NCI-H1105 (cell line): ENCODE measurements around the gene GSX2.
"Not testable (repeated sequence)": the region's sequence is repeated elsewhere in the genome, so short reads cannot be mapped to it uniquely, and the experiment has no call there.

Experiments used
- DNase-seq: peaks from one replicate; lab custom pipeline; 2025; lab: John Stamatoyannopoulos, UW

Gene GSX2

GRCh38 chr4:54103190-54103574 lies 3.2 kb downstream of the GSX2 start:
- DNase-seq, result no peak

- no peak for DNase-seq
These were observed 4.9 kb downstream of the GSX2 start for GRCh38 chr4:54104907-54105306.

GRCh38 chr4:54107951-54108748 lies 8.2 kb downstream of the GSX2 start:
- DNase-seq, result no peak

GRCh38 chr4:54109241-54110018 lies 9.5 kb downstream of the GSX2 start:
- DNase-seq, result no peak

GRCh38 chr4:54110019-54110416 lies 10.1 kb downstream of the GSX2 start:
- DNase-seq, result no peak

- not testable (repeated sequence) for DNase-seq
These were observed 13.2 kb downstream of the GSX2 start for GRCh38 chr4:54113206-54113605.

GRCh38 chr4:54116246-54116645 lies 16.3 kb downstream of the GSX2 start:
- not testable (repeated sequence) for DNase-seq

- DNase-seq, result no peak
These were observed 19.1 kb downstream of the GSX2 start for GRCh38 chr4:54118850-54119589.

- no peak for DNase-seq
These were observed 20.6 kb downstream of the GSX2 start for GRCh38 chr4:54120518-54120917.

- no peak for DNase-seq
These were observed 27.7 kb downstream of the GSX2 start for GRCh38 chr4:54127660-54128059.

- not testable (repeated sequence) for DNase-seq
These were observed 28.7 kb downstream of the GSX2 start for GRCh38 chr4:54128694-54129093.

- DNase-seq, result no peak
These were observed 39.4 kb downstream of the GSX2 start for GRCh38 chr4:54139332-54139731.

- no peak for DNase-seq
These were observed 40.3 kb downstream of the GSX2 start for GRCh38 chr4:54140287-54140686.

- no peak for DNase-seq
These were observed 44.2 kb downstream of the GSX2 start for GRCh38 chr4:54144199-54144598.

GRCh38 chr4:54144661-54145171 lies 44.8 kb downstream of the GSX2 start:
- no peak for DNase-seq

- no peak for DNase-seq
These were observed 46.2 kb downstream of the GSX2 start for GRCh38 chr4:54146139-54146538.

- DNase-seq, result no peak
These were observed 49.4 kb downstream of the GSX2 start for GRCh38 chr4:54149323-54149722.
